ENCODE results near the gene TBXA2R.
A peak's percentile ranks its signal among the peaks of the same experiment; 100 is the strongest.

TBXA2R gene

GRCh38 chr19:3549816-3550215 is 56.9 kb downstream of the TBXA2R start:
- H3K4me2 ChIP-seq (ENCODE audit: low read length), result no peak overlapping the region
- no peak overlapping the region for H3K9ac ChIP-seq
- no peaks in the 10 kb centered on the region for H3K36me3 ChIP-seq (ENCODE audit: control insufficient read depth, insufficient read depth, low read length)
- no peaks in the 10 kb centered on the region for H3K79me2 ChIP-seq
- H2AFZ ChIP-seq, result no peak overlapping the region
- TF ChIP-seq CTCF (IDR thresholded peaks at IDR 0.05), result no peak
- H3K27me3 ChIP-seq (ENCODE audit: control insufficient read depth, insufficient read depth, low read length), result no peaks in the 10 kb centered on the region
- H3K9me3 ChIP-seq (ENCODE audit: control insufficient read depth, low read length), result no peaks in the 10 kb centered on the region
- no peaks in the 10 kb centered on the region for H3K4me1 ChIP-seq
- no peak overlapping the region for H3K27ac ChIP-seq
- no peak overlapping the region for H3K4me3 ChIP-seq (ENCODE audit: low read depth, low read length)

GRCh38 chr19:3548606-3549005 is 58.1 kb downstream of the TBXA2R start:
- Histone ChIP-seq H3K27ac (no peak overlapping the region), H3K4me1 (no peaks in the 10 kb centered on the region), H3K79me2 (no peaks in the 10 kb centered on the region), H3K9me3 (ENCODE audit: control insufficient read depth, low read length) (no peaks in the 10 kb centered on the region), H3K9ac (no peak overlapping the region), H3K4me2 (ENCODE audit: low read length) (no peak overlapping the region), H2AFZ (no peak overlapping the region), H3K4me3 (ENCODE audit: low read depth, low read length) (no peak overlapping the region), H3K27me3 (ENCODE audit: control insufficient read depth, insufficient read depth, low read length) (no peaks in the 10 kb centered on the region), H3K36me3 (ENCODE audit: control insufficient read depth, insufficient read depth, low read length) (no peaks in the 10 kb centered on the region)
- TF ChIP-seq CTCF (IDR thresholded peaks at IDR 0.05), result no peak

- no peak overlapping the region for H3K4me3 ChIP-seq (ENCODE audit: low read depth, low read length)
- no peaks in the 10 kb centered on the region for H3K27me3 ChIP-seq (ENCODE audit: control insufficient read depth, insufficient read depth, low read length)
- H3K79me2 ChIP-seq, result no peaks in the 10 kb centered on the region
- H3K4me2 ChIP-seq (ENCODE audit: low read length), result no peak overlapping the region
- H3K4me1 ChIP-seq, result no peaks in the 10 kb centered on the region
- no peak overlapping the region for H3K27ac ChIP-seq
- no peaks in the 10 kb centered on the region for H3K9me3 ChIP-seq (ENCODE audit: control insufficient read depth, low read length)
- H3K9ac ChIP-seq, result no peak overlapping the region
- no peaks in the 10 kb centered on the region for H3K36me3 ChIP-seq (ENCODE audit: control insufficient read depth, insufficient read depth, low read length)
- TF ChIP-seq CTCF (IDR thresholded peaks at IDR 0.05), result no peak
- H2AFZ ChIP-seq, result no peak overlapping the region
Measured at GRCh38 chr19:3547767-3548282, 58.9 kb downstream of the TBXA2R start.

DNA sequence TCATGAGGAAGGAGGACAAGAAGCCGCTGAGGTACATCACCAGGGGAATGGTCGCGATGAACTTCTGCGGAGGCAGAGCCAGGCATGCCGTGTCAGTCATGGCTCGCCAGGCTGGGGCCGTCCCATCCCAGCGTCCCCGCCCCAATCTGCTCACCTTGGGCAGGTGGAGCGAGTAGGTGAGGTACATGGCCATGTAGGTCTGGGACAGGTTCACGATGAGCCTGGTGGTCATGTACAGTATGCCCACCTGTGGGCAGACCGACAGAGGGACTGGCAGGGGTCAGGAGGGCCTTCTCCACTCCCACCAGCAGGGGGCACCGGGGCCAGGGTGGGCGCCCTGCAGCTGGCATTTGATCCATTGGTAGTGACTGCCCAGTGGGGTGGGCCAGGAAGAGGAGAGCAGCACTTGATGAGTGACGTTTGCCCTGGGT is 59.4 kb downstream of the TBXA2R start:
- Histone ChIP-seq H3K9me3 (ENCODE audit: control insufficient read depth, low read length) (no peaks in the 10 kb centered on the region), H3K4me1 (no peaks in the 10 kb centered on the region), H3K4me3 (ENCODE audit: low read depth, low read length) (no peak overlapping the region), H3K27me3 (ENCODE audit: control insufficient read depth, insufficient read depth, low read length) (no peaks in the 10 kb centered on the region), H2AFZ (no peak overlapping the region), H3K4me2 (ENCODE audit: low read length) (no peak overlapping the region), H3K27ac (no peak overlapping the region), H3K36me3 (ENCODE audit: control insufficient read depth, insufficient read depth, low read length) (no peaks in the 10 kb centered on the region), H3K79me2 (no peaks in the 10 kb centered on the region), H3K9ac (no peak overlapping the region)
- TF ChIP-seq CTCF (IDR thresholded peaks at IDR 0.05), result peak; percentile 25

- no peaks in the 10 kb centered on the region for H3K27me3 ChIP-seq (ENCODE audit: control insufficient read depth, insufficient read depth, low read length)
- H3K36me3 ChIP-seq (ENCODE audit: control insufficient read depth, insufficient read depth, low read length), result no peaks in the 10 kb centered on the region
Measured at GRCh38 chr19:3546119-3546518, 60.6 kb downstream of the TBXA2R start.

More at GRCh38 chr19:3546119-3546518, 60.6 kb downstream of the TBXA2R start:
- Histone ChIP-seq H2AFZ (no peak overlapping the region), H3K9ac (no peak overlapping the region), H3K9me3 (ENCODE audit: control insufficient read depth, low read length) (no peaks in the 10 kb centered on the region), H3K4me3 (ENCODE audit: low read depth, low read length) (no peak overlapping the region), H3K27ac (no peak overlapping the region), H3K4me1 (no peaks in the 10 kb centered on the region), H3K4me2 (ENCODE audit: low read length) (no peak overlapping the region), H3K79me2 (no peaks in the 10 kb centered on the region)
- no peak for TF ChIP-seq CTCF (IDR thresholded peaks at IDR 0.05)

All from parathyroid adenoma (tissue), 2 donors.